ENCODE results near the gene KLHL21. TPM values are rescaled to one million over a fixed set of nuclear protein-coding genes. Genes with fewer than 3 reads are reported as not detected.
"Not testable (repeated sequence)": the region's sequence is repeated elsewhere in the genome, so short reads cannot be mapped to it uniquely, and the experiment has no call there.

KLHL21 gene
- total RNA-seq, 2 donors from 2014 or later = 25.5 to 31.7 TPM

GRCh38 chr1:6603238-6603914, 707 bp upstream of the KLHL21 start:
- intact Hi-C loops (cut with DNase I) = no loop called here
- peak; percentile 90 for DNase-seq (ENCODE audit: low spot score)

DNA sequence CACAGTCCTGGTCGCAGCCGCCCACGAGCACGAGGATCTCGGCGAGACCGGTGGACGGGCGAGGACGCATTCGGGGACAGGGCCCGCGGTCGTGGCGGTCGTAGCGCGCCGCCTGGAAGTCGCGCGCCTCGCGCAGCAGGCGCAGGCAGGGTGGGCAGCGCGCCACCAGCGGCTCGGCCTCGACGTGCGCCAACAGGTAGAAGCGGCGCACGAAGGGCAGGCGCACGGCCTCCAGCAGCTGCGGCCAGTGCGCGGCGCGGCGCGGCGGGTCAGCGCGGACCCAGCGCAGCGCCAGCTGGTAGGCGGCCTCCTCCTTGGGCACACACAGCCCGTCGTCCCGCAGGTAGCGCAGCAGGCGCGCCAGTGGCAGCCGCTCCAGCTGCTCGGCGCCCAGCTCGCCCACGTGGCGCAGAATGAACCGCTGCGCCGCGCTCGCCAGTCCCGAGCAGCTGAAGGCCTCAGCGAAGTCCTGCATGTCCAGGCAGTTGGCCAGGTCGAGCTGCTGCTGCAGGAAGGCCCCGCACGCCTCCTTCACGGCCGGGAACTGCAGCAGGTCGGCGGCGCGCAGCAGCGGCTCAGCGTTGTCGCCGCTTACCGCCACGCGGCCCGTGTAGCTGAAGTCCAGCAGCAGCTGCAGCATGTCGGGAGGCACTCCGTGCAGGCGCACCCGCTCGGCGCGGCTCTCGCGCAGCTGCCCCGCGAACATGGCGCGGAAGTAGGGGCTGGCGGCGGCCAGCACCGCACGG, 573 bp downstream of the KLHL21 start:
- intact Hi-C loops (cut with DNase I) = no loop called here
- peak; percentile 87 for DNase-seq (ENCODE audit: low spot score)

DNA sequence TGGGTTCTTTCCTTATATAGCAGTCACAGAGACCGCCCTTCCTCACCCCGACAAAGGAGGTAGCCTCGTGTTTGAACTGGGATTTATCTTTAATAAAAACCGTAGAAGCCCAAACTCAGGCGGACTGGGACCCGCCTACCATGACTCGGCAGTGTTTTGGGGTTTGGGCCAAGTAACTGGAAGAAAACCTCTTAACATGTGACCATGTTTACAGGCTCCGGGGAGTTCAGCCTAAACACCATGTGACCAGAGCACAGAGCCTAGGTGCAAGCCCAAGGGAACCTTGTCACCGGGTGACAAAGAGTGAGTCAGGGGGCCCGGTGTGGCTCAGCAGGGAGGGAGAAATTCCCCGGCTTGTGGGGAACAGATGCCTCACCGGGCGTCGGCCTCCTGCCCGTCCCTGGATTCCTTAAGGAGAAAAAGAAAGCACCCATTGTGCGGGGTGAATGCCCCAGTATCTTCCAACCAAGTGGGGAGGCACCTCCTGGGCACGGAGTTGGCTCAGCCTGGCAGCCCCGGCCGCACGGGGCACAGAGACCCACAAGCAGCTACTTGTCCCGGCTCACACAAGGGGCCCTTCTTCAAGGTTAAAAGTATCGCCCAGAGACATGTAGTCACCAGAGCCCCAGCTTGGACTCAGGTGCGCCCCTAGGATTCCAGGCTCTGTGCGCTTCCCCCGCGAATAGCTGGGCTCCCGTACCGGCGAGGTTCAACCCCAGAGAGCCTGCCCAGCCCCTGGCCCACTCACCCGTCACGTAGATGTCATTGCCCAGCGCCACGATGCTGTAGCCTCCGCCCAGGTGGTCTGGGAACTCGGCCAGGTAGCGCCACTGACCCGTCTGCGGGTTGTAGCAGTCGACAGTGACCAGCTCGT, 1.4 kb downstream of the KLHL21 start:
- DNase-seq (ENCODE audit: low spot score) = peak; percentile 90
- intact Hi-C loops (cut with DNase I) = no loop called here

- intact Hi-C loops (cut with DNase I) = no loop called here
- peak; percentile 79 for DNase-seq (ENCODE audit: low spot score)
Measured at GRCh38 chr1:6600410-6601048, 2.1 kb downstream of the KLHL21 start.

- DNase-seq (ENCODE audit: low spot score); intact Hi-C loops (cut with DNase I): not testable (repeated sequence)
Measured at GRCh38 chr1:6599991-6600390, 2.7 kb downstream of the KLHL21 start.

- intact Hi-C loops (cut with DNase I) = no loop called here
- no peak for DNase-seq (ENCODE audit: low spot score)
Measured at GRCh38 chr1:6599141-6599975, 3.3 kb downstream of the KLHL21 start.

GRCh38 chr1:6597777-6598131, 4.9 kb downstream of the KLHL21 start:
- DNase-seq (ENCODE audit: low spot score) = no peak
- intact Hi-C loops (cut with DNase I) = no loop called here

DNA sequence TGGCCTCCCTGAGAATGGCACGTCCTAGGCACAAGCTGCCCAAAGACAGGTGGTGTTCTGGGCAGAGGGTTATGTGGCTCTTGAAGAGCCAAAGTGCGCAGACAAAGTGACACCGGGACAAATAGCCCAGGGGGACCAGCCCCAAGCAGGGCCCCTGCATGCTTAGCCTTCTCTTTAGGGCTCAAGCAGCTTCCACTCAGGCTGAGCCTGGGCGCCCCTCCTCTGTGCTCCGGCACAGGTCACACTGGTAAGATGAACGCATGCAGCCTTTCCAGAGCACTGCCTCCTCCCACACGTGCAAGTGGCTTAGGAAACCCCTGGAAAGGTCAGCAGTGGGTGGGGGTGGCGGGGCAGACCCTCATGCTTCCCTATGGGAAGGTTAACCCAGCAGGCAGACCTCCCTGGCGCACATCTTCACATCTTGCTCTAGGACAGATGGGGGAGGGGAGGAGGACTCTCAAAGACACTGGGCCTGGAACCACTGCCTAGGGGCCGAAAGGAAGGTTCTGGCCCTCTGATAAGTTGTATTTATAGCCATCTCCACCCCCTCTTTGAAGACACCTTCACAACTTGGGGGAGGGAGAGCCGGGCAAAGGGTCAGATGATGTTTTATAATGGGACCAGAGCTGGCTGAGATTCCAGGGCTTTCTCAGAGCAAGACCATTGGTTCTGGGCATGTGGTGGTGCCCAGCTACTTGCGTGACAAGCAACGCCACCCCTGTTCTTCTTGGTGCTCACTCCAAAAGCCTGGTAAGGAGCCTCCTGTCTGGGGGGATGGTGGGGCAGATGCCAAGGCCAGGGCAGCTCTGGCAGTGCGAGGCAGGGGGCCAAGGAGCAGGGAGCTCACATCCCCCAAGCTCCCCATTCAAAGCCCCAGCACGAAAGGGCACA, 5.5 kb downstream of the KLHL21 start:
- no peak for DNase-seq (ENCODE audit: low spot score)
- intact Hi-C loops (cut with DNase I) = no loop called here

- no peak for DNase-seq (ENCODE audit: low spot score)
- intact Hi-C loops (cut with DNase I) = no loop called here
Measured at GRCh38 chr1:6596351-6596750, 6.3 kb downstream of the KLHL21 start.

DNA sequence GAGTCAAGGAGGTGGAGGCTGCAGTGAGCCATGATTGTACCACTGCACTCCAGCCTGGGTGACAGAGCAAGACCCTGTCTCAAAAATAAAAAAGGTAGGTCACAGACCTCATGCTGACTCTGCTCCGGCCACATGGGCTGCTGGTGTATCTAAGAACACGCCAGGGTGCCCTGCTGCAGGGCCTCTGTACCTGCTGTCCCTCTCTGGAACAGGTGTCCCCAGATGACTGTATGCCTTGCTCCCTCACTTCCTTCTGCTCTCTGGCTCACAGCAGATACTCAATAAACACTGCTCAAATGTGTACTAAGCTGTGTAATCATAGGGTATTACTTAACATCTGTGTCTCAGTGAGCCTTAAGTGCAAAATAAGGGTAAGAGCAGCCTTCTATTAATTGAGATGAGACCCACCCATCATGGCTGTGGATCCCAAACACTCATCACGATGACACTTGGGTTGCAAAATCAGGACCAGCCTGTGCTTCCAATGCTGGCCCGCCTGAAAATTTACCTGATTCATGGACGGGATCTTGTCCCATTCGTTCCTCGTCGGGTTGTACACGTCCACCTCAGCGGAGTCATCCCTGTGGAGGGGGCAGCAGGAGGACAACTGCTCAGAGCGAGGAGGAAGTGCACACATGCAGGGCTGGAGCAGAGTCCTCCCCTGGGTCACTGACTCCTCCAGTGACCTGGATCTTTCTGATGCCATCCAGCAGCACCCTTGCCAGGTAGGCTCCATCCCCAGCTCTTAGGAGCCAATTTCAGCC, 7.5 kb downstream of the KLHL21 start:
- intact Hi-C loops (cut with DNase I) = loop anchor here in 1 of 2 donors (2.0 kb wide), 1 partner anchor 42 kb away; no protein-coding TSS in a partner anchor
- DNase-seq (ENCODE audit: low spot score) = no peak

DNA sequence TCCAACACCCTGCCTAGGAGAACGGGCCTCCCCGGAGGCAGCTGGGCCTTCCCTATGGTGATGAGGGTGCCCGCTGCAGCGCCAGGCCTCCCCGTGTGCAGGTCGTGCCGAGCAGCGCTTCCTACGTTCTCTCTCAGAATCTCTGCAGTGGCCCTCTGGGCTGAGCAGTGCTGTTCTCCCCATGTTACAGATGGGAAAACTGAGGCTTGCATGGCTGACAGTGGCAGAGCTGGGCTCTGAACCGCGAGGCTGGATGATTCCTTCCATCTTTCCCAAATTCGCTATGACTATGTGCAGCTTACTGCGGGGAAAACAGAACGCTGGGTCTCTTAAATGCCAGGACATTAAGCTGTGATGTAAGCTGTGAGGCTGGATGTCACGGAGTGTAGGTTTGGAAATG, 8.9 kb downstream of the KLHL21 start:
- intact Hi-C loops (cut with DNase I) = loop anchor here in 1 of 2 donors (2.0 kb wide), 1 partner anchor 43 kb away; no protein-coding TSS in a partner anchor

DNA sequence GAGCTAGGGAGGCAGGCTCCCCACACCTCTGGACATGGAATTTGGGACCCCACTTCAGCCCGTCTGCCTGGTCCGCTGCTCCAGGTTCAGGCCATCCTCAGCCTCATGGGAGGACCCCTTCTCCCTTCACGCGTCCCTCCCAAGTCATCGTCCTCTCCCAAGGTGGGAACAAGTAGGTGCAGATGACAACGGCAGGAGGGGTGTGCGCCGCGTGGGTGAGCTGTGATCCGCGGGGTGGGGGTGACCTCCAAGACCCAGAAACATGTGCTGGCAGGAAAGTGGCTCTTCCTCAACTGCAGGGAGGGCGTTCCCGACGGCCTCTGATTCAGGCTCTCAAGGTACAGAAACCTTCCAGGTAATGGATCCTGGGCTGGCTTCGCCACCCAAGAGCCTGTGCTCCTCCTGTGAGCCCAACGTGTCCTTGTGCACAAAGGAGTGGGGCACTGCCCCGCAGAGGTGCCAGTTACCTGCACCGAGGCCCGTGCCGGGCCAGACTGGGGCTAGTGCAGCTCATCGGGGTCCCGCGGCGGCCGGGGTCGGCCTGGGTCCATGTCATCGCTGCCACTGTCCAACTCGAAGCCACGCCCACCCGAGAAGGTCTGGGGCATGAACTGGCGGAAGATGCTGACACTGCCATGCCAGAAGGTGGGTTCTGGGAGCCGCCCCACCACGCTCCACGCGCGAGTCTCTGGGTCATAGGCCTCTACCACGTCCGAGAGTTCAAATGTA, 9.6 kb downstream of the KLHL21 start:
- intact Hi-C loops (cut with DNase I) = no loop called here
- DNase-seq (ENCODE audit: low spot score) = no peak

More for the DNA sequence above, 8.9 kb downstream of the KLHL21 start:
- DNase-seq (ENCODE audit: low spot score) = no peak

DNA sequence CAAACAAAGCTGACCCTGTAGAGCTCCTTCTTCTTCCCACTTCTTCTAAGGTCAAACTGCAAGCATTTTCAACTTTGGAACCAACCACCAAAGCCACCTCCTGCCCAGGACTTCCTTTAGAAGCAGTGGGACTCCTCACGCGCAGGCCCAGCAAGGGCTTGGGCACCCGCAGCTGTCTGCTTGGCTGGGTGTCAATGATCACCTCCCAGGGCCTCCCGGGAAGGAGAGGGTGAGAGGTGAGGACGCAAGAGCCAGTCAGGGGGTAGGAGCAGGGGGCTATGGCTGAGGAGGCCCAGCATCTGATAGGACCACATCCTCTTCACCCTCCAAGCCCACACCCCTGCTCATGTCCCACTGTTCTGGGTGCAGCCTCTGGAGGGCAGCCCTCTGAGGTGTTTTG, 10.2 kb downstream of the KLHL21 start:
- no peak for DNase-seq (ENCODE audit: low spot score)
- intact Hi-C loops (cut with DNase I) = no loop called here

DNA sequence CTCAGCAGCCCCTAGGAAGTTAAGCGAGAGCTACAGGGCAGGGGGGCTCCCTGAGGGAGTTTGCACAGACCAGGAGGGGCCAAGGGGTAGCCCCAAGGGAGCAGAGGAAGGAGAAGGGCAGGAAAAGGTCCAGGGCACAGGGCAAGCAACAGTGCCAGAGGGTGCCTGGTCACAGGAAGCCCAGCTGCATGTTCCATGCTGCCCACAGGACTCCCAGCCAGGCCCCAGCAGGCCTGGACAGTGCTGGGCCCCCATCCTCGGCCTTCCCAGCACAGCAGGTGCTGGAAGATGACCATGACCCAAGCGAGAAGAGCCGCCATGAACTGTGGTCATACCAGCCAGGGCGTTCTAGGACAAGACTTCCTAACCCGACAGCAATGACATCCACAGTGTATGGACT, 11.0 kb downstream of the KLHL21 start:
- DNase-seq (ENCODE audit: low spot score) = no peak
- intact Hi-C loops (cut with DNase I) = no loop called here

GRCh38 chr1:6591222-6591621, 11.4 kb downstream of the KLHL21 start:
- no peak for DNase-seq (ENCODE audit: low spot score)
- intact Hi-C loops (cut with DNase I) = no loop called here

DNA sequence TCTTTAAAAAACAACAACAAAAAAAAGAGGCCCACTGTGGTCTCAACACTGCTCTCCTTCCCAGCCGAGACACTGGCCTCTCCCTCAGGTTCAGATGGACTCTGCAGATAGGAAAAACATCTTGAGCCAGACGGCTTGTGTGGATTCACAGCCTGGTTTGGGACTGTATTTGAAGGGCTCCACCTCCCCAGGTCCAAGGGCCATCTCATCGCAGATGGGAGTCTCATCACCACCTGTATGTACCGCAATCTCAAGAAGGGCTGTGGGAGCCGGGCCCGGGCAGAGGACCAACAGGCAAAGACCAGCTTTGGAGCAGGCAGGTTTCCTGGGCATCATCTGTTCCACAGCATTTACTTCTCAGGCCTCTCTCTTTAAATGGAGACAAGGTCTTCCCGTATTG, 12.6 kb downstream of the KLHL21 start:
- DNase-seq (ENCODE audit: low spot score) = no peak
- intact Hi-C loops (cut with DNase I) = no loop called here

Data from posterior vena cava (tissue), 2 donors.